Measurements from ENCODE around the gene ZNF467.
A peak's percentile ranks its signal among the peaks of the same experiment; 100 is the strongest.

The ZNF467 gene

DNA sequence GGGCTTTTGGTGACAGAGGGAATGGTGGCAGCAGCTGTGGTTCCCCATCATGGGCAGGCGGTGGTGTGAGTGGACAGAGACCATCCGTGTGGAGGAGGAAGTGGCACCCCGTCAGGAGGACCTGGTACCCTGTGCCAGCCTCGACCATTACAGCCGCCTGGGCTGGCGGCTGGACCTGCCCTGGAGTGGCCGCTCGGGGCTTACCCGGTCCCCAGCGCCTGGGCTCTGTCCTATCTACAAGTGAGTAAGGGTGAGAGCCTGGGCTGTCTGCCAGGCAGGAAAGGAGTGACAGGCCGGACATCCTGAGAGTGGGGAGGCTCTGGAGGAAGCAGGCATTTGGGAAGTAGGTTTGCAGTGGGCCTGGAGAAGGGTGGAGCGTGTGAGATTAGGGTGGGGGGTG lies 2.9 kb upstream of the ZNF467 start:
- DNase-seq (ENCODE audit: extremely low spot score): no peak
- POLR2A ChIA-PET: no interaction called here

DNA sequence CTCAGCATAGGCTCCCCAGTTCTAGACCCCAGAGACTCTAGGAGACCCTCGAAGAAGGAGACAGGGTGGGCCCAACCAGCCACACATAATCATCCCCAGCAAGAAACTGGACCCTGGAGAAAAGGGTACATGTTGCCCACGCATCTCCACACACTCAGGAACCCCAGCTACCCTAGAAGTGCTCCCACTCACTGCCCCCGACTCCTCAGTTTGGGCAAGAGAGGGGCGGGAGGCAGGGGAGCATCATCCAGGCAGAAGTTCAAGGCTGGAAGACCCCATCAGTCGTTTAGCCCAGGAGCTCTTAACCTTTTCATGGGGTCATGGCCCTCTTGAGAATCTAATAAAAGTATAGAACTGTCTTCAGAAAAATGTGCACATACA lies 1.8 kb upstream of the ZNF467 start:
- DNase-seq (ENCODE audit: extremely low spot score): no peak
- TF ChIP-seq, protein P1, sequence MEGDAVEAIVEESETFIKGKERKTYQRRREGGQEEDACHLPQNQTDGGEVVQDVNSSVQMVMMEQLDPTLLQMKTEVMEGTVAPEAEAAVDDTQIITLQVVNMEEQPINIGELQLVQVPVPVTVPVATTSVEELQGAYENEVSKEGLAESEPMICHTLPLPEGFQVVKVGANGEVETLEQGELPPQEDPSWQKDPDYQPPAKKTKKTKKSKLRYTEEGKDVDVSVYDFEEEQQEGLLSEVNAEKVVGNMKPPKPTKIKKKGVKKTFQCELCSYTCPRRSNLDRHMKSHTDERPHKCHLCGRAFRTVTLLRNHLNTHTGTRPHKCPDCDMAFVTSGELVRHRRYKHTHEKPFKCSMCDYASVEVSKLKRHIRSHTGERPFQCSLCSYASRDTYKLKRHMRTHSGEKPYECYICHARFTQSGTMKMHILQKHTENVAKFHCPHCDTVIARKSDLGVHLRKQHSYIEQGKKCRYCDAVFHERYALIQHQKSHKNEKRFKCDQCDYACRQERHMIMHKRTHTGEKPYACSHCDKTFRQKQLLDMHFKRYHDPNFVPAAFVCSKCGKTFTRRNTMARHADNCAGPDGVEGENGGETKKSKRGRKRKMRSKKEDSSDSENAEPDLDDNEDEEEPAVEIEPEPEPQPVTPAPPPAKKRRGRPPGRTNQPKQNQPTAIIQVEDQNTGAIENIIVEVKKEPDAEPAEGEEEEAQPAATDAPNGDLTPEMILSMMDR (IDR thresholded peaks at IDR 0.05; ENCODE audit: control extremely low read depth, extremely low read depth, low read depth, missing control alignments): no peak
- ChIA-PET POLR2A (no interaction called here), CTCF (no interaction called here)

More for the DNA sequence above, 2.9 kb upstream of the ZNF467 start:
- CTCF ChIA-PET: no interaction called here
- TF ChIP-seq, protein P1 (IDR thresholded peaks at IDR 0.05; ENCODE audit: control extremely low read depth, extremely low read depth, low read depth, missing control alignments): no peak

DNA sequence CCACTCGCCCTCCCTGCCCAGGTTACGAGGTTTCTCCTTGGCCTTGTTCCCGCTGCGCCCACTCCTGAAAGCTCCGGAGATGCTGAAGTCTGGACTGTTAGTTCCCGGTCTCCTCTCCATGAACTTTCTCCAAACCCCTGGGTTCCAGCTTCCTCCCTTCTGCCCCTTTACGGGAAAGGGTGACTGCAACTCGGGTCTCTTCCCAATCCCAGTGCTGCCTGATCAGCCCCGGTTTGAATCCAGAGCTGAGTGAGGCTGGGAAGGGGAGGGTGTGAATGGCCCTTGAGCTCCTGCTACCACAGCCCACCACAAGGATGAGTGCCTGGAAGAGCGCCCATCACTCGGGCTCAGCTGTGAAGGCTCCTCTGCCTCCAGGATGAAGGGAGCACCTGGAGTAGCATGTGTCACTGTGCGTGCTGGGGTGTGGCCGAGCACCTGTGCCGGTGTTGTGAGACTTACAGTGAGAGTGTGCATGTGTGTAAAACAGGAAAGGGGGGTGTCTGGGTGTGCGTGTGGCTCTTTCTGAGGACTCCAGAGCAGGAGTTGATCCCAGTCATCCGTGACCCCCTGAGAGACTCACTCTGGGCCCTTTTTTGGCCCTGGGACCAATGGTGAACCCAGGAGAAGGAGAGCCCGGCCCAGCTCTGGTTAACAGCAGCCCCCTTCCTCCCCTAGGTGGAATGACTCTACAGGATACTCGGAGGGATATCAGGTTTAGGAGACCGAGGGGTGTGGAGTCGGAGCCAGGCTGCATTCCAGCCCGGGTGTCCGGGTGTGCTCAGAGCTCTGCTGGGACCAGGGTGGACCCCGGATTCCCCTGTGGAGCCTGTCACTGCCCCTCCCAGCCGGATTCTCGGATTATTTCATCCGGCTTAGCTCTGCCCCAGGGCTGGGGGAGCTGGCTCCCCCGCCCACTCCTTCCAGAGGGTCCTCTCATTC lies 1.1 kb upstream of the ZNF467 start:
- ChIA-PET POLR2A (no interaction called here), CTCF (no interaction called here)
- DNase-seq (ENCODE audit: extremely low spot score): no peak
- TF ChIP-seq, protein P1 (IDR thresholded peaks at IDR 0.05; ENCODE audit: control extremely low read depth, extremely low read depth, low read depth, missing control alignments): no peak

DNA sequence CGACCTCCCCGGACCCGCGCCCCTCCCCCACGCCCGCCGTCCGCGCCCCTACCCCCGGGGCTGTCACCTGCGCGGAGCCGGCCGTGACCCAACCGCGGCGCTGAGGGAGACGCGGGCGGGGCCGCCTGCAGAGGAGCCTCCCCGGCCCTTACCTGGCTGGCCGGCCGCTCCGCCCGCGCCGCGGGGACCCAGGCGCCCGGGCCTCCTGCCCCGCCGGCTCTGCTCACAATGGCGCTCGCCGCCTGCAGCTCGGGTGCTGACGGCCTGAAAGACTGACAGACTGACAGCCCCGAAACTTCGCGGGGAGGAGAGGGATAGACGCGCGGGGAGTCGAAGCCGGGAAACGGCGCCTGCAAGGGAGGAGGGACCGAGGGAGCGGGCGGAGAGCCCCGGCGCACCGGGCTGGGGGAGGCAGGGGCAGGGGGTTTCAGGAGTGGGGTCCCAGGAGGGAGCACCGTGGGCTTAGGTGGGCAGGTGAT lies 393 bp downstream of the ZNF467 start:
- no peak for DNase-seq (ENCODE audit: extremely low spot score)
- POLR2A ChIA-PET: no interaction called here
- TF ChIP-seq, protein P1 (IDR thresholded peaks at IDR 0.05; ENCODE audit: control extremely low read depth, extremely low read depth, low read depth, missing control alignments): no peak
- CTCF ChIA-PET: no interaction called here

DNA sequence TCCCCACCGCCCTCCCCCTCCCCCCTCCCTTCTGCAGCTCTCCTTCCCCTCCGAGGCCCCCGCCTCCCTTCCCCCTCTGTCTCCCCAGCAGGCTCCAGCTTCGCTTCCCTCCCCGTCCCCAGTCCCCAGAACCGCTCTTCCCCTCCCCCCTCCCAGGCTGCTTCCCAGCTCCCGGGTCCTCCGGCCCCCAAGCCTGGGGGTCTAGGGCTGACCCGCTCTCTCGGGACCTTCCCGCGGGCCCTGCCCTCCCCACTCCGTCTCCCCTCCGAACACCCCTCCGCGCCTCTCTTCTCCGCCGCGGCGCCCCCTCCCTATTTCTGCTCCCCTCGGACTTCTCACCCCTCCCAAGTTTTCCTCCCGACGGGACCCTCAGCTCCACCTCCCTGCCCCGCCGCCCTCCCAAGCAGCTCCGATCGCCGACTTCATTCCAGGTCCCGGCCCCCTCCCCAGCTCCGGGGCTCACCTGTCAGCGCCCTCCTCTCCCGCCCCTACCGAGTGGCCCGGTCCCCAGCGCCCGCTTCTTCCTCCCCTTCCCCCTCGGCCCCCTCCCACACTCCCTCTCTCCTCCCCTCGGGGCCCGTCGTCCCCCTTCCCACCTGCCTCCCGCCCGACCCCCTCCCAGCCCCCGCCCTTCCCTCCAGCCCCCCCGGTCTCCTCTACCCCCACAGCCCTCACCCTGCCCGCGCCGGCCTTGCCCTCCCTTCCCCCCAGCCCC lies 990 bp downstream of the ZNF467 start:
- DNase-seq (ENCODE audit: extremely low spot score): peak; percentile 40
- ChIA-PET POLR2A (interaction anchor here (0.6 kb wide), 1 partner anchor 1449 kb away, joined by 3 read pairs; no protein-coding TSS in a partner anchor), CTCF (interaction anchor here (2.1 kb wide), 1 partner anchor 31 kb away, joined by 6 read pairs; no protein-coding TSS in a partner anchor)
- TF ChIP-seq, protein P1 (IDR thresholded peaks at IDR 0.05; ENCODE audit: control extremely low read depth, extremely low read depth, low read depth, missing control alignments): no peak

DNA sequence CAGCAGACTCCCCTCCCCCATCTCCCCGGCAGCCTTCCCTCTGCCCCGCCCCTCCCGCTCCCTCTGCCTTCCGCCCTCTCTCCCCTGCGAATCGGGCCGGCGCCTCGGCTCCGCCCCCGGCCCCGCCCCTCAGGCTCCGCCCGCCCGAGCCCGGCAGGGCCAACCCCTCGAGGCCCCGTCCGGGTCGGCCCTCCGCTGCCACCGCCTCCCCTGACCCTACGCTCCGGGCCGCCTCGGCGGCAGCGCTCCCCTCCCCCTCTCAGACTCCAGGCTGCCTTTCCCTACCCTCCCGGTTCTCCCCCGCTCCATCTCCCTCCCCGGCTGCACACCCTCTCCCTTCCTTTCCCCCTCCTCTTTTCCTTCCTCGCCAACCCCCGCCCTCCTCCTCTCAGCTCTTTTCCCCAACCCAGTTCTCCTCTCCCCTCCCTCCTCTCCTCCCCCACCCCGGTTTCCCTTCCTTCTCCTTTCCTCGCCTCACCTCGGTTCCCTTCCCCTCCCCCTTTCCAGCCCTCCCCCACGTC lies 1.6 kb downstream of the ZNF467 start:
- TF ChIP-seq, protein P1 (IDR thresholded peaks at IDR 0.05; ENCODE audit: control extremely low read depth, extremely low read depth, low read depth, missing control alignments): no peak
- POLR2A ChIA-PET: interaction anchor here (0.6 kb wide), 1 partner anchor 1448 kb away, joined by 3 read pairs; no protein-coding TSS in a partner anchor
- peak; percentile 96 for DNase-seq (ENCODE audit: extremely low spot score)
- CTCF ChIA-PET: interaction anchor here (2.1 kb wide), 1 partner anchor 30 kb away, joined by 6 read pairs; no protein-coding TSS in a partner anchor
